ENCODE measurements around the gene ITPKB.

DNA sequence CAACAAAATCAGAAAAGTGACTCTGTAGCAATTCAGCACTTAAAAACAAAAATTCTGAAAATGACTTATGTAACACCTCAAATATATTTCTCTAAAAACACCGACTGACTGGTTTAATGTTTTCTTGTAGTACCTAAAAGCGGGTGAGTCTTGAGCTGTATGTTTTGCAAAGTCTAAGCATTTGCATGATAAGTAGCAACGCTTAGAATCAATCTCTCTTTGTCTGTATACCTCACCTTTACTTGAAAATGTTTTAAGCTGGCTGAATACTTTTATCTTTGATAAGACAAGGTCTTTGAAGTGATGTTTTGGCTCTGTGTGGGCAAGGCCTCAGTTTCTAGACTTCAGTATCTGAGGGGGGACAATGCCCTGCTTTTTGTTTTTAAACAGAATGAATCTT is 8.2 kb downstream of the ITPKB start:
- no peak for TF ChIP-seq CTCF (IDR thresholded peaks at IDR 0.05)
- TF ChIP-seq EZH2phosphoT487 (IDR thresholded peaks at IDR 0.05) = no peak
